HG03558 (cell line): ENCODE measurements around the gene TGM6.

Experiments used
- ATAC-seq: cut with Tn5 transposase; IDR thresholded peaks from one replicate; pipeline ENCODE4 v1.9.1; 2021; ENCODE audit warnings: moderate number of reproducible peaks; ENCODE audit not compliant: unreplicated experiment; ENCODE audit errors: extremely low read depth

The TGM6 gene

DNA sequence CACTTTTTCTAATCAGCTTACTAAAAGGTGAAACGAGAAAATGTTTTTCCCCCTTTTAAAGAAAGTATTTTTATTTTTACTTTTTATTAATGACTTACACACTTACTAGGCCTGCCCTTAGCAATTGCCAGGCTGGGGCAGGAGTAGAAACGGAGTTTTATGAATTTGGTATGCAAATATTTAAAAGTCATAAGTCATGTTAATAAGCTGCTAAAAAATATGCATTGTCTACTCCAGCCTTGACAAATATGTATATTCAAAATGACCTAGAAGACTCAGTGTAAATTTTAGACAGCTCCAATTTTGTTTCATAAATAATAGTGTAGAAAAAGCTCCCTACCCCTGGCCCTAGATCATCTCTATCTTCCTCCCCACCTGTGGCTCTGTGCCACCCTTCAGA is 17.5 kb upstream of the TGM6 start:
- ATAC-seq: no peak

DNA sequence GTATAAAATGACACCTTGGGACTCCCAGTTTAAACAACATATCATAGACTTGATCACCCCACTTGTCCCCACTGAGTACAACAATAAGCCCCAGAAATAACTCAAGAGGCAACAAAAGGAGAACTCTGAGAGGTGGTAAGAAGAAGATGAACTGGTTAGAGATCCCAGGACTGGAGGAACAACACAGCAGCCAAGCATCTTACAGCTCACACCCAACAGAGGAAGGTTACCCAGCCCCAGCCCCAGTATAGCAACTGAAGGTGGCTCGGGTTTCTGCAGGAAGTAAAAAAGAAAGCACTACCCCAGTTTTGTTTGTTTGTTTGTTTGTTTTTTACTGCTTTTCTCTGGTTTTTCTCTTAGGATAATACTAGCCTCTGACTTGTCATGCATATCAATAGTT is 17.1 kb upstream of the TGM6 start:
- no peak for ATAC-seq

DNA sequence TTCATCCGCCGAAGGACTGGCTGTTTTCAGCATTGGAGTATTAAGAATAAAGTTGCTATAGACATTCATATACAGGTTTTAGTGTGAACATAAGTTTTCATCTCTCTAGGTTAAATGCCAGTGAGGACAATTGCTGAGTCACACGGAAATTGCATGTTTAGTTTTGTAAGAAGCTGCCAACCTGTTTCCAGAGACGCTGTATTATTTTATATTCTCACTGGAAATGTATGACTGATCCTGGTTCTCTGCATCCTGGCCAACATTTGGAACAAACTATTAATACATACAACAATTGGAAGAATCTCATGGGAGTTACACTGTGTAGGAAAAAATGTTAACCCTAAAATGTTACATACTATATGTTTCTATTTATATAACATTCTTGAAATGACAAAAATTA is 16.7 kb upstream of the TGM6 start:
- ATAC-seq: no peak

DNA sequence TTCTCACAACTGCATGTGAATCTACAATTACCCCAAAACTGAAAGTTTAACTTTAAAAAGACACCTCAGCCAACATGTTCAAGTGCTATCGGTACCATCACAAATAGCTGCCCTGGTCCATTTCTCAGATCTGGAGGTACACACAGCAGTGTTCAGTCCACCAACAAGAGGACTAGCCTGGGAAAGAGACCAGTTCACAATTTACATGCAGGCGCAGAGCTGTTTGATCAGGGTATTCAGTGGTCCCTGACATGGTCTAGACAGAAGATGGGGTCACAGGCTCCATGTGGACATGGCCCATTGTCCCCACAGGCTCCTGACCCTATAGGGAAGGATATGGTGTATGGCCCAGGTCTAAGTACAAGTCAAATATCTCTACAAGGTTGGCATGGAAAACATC is 15.6 kb upstream of the TGM6 start:
- ATAC-seq: no peak

DNA sequence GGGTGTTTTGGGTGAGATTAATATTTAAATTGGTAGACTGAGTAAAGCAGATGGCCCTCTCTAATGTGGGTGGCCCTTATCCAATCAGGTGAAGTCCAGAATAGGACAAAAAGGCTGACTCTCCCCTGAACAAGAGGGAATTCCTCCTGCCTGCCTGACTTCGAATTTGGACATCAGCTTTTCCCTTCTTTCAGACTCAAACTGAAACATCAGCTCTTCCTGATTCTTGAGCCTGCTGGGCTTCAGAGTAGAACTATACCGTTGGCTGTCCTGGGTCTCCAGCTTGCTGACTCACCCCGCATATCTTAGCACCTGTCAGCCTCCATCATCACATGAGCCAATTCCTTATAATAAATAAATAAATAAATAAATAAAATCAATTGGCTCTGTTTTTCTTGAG is 15.0 kb upstream of the TGM6 start:
- ATAC-seq: no peak

DNA sequence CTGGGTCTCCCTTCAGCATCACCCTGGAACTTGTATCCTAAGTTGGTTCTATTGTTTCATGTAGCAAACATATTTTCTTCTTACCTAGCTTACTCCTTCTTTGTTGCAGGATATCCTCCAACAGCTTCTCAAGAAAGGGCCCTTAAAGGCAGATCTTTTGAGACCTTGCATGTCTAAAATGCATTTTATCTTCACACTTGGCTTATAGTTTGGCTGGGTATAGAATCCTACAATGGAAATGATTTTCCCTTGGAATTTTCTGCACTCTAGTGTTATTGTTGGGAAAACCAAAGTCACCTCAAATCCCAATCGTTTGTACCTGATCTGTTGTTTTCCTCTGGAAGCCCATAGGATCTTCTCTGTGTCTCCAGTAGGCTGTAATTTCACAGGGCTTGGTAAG is 12.1 kb upstream of the TGM6 start:
- ATAC-seq: no peak

DNA sequence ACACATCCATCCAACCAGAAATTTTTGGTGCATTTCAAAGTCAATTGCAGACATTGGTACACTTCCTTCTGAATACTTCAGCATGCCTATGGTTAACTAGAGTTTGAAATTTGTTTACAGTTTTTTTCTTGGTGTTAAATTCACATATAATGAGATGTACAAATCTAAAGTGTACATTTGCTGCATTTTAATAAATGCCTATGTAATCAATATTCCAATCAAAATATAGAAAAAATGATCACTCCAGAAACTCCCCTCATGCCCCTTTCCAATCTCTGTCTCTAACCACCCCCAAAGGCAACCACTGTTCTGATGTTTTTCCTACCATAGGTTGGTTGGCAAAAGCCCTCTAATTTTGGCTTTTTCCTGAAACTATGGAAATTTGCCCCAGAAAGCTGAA is 7.6 kb upstream of the TGM6 start:
- no peak for ATAC-seq

DNA sequence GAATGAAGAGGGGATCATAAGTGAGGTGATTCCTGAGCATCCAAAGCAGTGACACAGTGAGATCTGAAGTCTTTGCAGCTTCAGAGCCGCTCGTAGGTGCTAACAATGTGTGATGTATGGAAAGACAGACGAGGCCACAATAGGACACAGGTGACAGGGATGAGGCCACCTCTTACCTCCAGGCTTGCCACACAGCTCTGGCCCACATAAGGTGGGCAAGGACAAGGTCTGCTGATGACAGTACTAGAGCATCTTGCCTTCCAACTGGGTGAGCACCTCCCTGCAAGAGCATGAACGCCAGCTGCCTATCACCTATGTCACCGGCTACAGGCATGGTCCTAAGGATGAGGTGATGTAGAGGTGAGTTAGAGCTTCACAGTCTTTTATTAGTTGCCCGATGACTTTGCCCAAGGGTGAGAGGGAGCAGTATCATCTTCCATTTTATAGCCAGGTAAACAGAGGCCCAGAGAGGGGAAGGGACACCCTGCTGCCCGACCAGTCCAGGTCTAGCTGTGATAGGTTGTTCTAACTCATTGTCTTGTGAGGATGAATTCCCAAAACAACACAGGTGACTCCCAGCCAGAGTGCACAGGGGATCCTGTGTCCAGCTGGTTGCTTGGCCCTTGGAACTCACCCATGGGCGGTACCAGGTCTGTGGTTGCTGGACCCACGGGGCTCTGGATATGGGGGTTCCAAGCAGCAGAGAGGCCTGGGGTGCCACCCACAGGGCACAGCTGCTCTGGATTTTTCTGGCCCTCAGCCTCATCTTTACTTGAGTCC is 6.2 kb upstream of the TGM6 start:
- ATAC-seq: no peak

DNA sequence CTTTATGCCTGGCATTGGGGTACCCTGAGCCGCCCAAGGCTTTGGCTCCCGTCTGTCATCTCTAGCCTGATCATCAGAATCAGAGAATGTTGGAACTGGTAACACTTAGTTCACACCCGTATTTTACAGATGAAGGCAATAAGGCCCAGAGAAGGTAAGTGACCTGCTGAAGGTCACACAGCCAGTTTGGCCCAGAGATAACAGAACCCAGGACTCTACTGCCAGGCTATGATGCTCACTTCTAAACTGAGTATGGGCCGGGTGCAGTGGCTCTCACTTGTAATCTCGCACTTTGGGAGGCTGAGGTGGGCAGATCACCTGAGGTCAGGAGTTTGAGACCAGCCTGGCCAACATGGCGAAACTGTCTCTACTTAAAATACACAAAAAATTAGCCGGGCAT is 1.8 kb upstream of the TGM6 start:
- ATAC-seq: no peak

DNA sequence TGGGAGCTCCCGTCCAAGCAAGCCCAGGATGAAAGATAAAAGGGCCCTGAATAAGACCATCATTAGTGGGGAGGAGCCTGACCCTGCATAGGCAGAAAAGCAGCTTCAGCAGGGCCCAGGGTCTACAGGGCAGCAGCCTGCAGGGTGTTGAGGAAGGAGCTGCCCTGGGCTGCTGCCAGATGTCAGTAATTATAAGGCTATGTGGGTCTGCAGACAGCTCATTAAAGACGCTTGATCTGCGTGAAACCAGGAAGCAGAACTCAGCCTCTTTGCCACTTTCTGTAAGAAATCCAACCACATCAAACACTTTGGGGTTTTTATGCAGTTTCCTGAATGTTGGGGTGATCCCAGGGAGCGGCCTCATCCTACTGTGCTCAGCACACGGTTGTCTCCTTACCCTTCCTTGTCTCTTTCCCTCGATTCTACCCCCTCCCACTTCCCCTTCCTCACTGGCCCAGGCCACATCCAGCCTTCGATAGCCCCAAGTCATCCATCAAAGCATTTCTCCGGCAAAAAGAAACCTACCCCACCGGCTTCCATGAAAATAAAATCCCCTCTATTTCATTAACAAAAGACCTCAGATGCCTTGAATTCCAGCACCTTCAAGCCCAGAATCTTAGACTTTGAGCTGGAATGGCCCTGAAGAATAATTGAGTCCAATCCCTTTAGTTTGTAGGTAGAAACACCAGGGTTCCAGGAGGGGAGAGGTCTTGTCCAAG is 1.0 kb upstream of the TGM6 start:
- ATAC-seq: no peak

DNA sequence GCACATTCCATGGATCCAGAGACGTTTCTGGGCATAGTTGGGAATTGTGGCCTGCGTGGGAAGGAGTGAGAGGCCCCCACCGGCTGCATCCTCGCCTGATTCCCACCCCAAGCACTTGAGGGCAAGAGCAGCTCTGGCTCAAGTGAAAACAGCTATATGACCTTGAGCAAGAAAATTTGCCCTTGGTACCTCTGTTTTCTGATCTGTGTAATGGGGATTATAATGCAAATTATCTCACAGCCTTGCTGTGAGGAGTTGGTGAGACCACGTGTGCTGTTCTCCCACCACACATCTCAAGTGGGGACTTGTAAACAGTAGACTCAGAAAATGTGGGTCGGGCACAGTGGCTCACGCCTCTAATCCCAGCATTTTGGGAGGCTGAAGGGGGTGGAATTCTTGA is 602 bp downstream of the TGM6 start:
- ATAC-seq: no peak

DNA sequence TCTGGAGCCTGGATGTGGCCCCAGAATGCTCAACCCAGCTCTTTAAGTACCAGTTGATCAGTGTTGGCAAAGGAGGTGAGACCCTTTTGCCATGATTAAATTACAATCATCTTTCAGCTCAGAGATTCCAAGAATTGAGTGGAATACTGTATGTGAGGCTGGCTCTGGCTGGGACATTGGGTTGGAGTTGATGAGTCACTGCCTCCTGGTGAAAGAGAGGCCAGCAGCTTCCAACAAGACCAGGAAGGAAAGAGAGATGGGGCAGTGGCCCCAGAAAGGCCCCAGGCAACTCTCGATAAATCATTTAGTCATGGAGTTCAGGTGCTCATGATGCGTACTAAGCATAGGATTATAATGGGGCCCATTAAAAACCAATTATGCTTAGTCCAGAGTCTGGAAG is 2.1 kb downstream of the TGM6 start:
- no peak for ATAC-seq

DNA sequence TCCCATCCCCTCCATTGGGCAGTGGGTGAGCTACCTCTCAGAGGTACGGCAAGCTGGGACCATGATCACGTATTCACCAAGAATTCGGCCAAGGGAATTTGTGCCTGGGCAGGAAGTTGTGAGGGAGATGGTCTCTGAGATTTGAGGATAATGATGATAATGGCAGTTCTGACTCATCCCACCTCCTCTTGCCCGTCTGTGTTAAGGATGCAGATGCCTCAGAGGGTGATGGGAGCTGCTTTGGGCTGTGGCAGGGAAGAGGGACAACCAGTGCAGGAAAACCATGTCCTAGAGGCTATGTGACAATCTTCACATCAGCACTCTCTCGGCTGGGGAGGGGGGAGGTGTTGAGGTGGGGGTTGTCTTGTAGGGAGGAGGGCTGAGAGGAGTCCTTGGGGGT is 4.3 kb downstream of the TGM6 start:
- no peak for ATAC-seq

DNA sequence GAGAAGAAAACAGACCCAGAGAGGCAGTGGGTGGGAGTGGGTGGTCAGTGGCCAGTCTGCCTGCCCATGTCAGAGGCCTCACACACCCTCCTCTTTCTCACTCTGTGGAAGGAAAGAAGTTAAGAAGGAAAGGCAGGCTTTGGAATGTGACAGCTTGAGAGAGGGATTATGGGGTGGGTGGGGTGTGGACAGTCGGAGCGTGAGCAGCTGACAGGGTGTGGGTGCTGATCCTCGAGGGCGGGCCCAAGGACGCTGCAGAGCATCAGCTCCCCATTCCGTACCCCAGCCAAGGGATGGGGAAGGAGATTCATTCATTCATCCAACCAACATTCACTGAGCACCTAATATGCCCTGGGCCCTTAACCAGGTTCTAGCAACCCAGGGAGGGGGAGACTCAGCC is 4.8 kb downstream of the TGM6 start:
- ATAC-seq: no peak

DNA sequence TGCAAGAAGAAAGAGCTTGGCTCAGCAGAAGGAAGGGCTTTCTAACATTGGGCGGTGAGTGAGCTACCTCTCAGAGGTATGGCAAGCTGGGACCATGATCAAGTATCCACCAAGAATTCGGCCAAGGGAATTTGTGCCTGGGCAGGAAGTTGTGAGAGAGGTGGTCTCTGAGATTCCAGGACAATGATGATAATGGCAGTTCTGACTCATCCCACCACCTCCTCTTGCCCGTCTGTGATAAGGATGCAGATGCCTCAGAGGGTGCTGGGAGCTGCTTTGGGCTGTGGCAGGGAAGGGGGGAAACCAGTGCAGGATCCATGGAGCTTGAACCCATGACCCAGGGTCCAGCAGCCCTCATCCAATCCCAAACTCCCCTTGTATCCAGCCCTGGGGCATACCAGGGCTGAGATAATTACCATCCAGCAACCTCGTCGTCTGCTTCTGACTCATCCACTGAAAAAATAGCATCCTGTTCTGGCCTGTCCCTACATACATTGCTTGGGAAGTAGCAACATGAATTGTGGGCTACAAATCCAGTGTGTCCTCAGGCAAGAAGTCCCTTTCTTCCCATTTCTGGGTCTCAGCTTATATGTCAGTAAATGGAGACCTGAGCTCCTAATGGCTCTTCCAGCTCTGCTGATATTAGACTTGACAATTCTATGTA is 5.9 kb downstream of the TGM6 start:
- ATAC-seq: no peak

DNA sequence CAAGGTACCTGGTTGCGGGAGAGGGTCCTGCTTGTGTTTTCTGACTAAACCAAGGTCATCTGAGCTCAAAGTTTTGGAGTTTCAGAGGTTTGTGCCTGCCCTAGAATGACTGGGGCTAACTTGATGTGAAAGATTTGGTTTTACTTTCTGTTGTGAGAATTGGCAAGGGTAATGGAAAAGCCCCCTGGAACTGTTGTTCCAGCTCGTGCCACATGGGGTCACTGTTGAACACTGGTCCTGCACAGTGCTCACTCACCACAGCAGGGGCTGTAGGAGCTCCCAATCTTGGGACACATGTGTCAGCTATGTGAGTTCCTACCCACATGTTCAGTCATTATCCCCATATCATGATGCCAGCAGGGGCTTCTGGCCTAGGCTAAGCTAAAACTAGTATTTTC is 6.5 kb downstream of the TGM6 start:
- no peak for ATAC-seq

DNA sequence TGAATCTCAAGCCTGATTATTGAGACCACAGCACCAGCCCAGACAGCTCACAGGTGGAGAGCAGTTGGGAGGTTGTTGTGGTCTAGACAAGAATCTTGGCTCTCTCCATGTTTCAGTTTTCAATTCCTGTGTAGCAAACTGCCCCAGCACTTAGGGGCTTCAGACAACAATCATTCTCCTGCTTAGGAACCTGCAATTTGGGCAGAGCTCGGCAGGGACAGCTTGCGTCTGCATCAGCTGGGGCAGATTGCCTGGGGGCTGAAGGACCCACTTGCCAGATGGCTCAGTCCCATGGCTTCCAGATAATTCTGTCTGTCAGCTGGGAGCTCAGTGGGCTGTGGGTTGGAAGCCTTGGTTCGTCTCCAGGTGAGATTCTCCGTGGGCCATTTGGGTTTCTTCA is 6.9 kb downstream of the TGM6 start:
- no peak for ATAC-seq

DNA sequence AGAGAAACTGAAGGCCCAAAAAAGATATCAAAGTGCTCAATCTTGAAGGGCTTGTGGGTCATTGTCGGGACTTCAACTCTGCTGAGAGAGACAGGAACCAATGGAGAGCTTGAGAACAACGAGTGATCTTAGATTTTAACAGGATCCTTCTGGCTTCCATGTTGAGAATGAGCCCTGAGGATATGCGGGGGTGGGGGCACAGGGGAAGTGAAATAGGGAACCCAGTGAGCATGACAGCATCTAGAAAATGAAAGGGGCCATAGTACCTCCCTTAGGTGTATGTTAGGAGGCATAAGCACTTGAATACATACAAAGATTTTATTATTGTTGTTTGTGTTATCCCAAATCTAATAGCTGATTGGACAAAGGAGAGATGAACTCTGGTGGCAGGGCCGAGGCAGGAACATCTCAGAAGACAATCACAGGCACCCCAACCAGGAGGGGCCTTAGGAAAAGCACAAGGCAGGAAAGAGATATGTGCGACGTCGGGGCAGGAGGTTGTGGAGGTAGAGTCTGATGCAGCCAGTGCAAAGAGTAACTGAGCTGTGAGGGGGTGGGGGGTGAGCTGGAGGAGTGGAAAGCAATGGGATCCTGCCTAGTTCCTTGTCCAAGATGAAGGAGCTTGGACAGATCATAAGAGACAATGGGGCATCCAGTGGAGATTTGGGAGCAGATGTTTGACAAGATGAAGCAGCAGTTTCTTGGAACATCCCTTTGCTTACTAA is 10.4 kb downstream of the TGM6 start:
- no peak for ATAC-seq

DNA sequence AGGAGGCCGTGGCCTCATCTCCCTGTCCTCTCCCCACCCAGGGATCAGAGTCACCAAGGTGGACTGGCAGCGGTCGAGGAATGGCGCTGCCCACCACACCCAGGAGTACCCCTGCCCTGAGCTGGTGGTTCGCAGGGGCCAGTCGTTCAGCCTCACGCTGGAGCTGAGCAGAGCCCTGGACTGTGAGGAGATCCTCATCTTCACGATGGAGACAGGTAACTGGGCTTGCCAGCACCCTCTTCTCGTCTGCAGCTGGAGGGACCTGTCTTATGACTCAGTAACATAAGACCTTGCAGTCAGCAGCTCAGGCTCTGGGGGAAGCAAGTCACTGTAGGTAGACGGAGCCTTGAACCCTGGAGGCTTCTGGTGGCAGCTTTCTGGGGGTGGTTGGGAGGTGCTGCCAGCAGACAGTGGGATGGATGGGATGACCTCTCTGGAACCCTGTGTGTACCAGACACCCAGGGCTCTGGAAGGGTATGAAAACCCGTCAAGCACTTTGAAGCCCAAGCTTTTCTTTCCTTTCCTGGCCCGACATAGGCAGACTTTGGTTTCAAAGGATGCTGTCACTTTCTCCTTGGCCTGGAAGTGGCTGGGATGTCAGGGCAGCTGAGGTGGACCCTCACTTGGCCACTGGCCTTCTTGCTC is 13.8 kb downstream of the TGM6 start:
- no peak for ATAC-seq

DNA sequence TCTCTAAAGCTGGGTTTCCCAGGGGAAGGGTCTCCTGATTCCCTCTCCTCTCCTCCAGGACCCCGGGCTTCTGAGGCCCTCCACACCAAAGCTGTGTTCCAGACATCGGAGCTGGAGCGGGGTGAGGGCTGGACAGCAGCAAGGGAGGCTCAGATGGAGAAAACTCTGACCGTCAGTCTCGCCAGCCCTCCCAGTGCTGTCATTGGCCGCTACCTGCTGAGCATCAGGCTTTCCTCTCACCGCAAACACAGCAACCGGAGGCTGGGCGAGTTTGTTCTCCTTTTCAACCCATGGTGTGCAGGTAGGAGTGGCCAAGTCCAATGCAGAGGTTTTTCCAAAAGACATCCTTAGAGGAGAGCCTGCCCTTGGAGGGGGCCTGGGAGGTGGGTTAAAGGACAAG is 14.4 kb downstream of the TGM6 start:
- no peak for ATAC-seq
